ENCODE results near the gene KRT82.

The KRT82 gene

DNA sequence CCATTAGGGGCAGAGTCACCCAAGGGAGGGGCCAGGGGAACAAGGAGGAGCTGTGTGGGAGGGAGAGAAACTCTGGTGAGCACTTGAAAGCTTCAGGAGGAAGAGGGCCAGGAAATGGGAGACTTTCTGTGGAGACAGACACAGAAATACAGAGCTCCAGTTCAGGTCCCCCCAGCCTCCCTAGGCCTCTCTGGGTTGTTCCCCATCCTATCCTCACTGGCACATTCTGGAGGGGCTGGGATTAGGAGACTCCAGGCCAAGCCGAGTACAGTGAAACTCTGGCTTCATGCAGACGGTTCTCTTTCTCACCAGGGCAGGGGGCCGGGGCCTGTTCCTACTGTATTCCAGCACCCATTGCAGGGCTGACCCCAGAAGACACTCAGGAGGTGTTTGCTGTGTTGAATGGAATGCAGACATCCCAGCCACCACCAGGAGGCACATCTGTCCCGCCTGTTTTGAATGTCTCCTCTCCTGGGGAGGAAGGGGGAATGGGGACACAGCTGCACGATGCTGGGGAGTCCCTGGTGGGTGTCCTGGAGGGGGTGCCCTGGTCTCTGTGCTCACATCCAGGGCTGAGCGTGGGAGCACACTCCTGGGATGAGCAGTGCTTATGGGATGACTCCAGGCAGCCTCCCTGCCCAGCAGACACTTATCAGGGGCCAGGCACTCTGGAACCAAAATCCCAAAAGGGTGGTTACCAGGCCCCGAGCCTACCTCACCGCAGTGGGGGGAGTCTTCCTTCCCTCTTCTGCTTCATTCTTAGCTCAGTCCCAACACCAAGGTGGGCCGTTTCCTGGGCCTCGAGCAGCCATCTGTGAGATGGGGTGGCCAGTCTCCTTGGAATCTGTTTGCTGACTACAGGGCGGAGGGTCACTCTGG, 15.2 kb downstream of the KRT82 start:
- no peak for TF ChIP-seq ZFX (IDR thresholded peaks at IDR 0.05; ENCODE audit: borderline replicate concordance)
- TF ChIP-seq, protein P1, sequence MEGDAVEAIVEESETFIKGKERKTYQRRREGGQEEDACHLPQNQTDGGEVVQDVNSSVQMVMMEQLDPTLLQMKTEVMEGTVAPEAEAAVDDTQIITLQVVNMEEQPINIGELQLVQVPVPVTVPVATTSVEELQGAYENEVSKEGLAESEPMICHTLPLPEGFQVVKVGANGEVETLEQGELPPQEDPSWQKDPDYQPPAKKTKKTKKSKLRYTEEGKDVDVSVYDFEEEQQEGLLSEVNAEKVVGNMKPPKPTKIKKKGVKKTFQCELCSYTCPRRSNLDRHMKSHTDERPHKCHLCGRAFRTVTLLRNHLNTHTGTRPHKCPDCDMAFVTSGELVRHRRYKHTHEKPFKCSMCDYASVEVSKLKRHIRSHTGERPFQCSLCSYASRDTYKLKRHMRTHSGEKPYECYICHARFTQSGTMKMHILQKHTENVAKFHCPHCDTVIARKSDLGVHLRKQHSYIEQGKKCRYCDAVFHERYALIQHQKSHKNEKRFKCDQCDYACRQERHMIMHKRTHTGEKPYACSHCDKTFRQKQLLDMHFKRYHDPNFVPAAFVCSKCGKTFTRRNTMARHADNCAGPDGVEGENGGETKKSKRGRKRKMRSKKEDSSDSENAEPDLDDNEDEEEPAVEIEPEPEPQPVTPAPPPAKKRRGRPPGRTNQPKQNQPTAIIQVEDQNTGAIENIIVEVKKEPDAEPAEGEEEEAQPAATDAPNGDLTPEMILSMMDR (IDR thresholded peaks at IDR 0.05) = peak; percentile 66
- H3K27ac ChIP-seq = no peak overlapping the region

- no peak for TF ChIP-seq ZFX (IDR thresholded peaks at IDR 0.05; ENCODE audit: borderline replicate concordance)
- TF ChIP-seq, protein P1 (IDR thresholded peaks at IDR 0.05) = no peak
- no peak overlapping the region for H3K27ac ChIP-seq
Observed at GRCh38 chr12:52389313-52390207, 16.6 kb downstream of the KRT82 start.

DNA sequence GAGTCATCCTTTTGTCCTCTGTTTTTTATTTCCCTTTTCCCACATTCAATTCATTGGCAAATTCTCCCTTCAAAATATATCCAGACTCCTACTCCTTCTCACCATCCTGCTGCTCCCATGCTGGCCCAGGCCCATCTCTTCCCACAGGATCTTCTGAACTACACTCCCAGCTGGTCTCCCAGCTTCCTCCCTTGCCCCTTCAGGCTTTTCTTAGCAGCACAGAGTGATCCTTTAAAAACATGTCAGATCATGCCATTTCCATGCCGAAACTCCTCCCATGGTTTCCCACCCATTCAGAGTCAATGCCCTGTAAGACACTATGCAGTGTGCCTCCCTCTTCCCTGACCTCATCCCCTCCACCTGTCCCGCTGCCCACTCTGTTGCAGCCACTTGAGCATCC, 18.3 kb downstream of the KRT82 start:
- TF ChIP-seq, protein P1 (IDR thresholded peaks at IDR 0.05) = no peak
- TF ChIP-seq ZFX (IDR thresholded peaks at IDR 0.05; ENCODE audit: borderline replicate concordance) = no peak

DNA sequence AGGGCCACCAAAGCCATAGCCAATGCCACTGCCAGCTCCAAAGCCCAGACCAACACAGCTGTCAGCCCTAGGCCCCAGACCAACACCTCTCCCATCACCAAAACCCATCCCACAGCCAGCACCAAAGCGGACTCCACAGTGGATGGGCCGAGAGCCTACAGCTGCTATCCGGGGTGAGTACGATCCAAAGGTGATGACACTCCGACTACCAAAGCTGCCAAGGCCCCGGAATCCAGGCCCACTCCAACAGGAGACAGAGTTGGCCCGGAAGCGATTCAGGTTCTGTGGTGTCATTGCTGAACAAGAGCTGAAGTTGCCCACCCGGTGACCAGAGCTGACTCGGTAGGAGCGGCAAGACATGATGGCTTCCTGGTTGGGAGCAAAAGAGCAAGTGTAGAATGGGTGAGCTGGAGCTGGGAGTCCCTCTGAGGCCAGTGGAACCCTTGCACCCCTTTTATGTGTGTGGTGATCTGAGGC, 20.9 kb downstream of the KRT82 start, which contains the start of gene KRT84:
Gene KRT84 (minus strand): TSS at position 427 of the 477 bp plus-strand sequence. CDS start 67 bp downstream, at position 360.
- H3K27ac ChIP-seq = no peak within 1 kb of the TSS
- TF ChIP-seq ZFX (IDR thresholded peaks at IDR 0.05; ENCODE audit: borderline replicate concordance) = no peak
- TF ChIP-seq, protein P1 (IDR thresholded peaks at IDR 0.05) = no peak

More for the DNA sequence above, 18.3 kb downstream of the KRT82 start:
- H3K27ac ChIP-seq = no peak overlapping the region

DNA sequence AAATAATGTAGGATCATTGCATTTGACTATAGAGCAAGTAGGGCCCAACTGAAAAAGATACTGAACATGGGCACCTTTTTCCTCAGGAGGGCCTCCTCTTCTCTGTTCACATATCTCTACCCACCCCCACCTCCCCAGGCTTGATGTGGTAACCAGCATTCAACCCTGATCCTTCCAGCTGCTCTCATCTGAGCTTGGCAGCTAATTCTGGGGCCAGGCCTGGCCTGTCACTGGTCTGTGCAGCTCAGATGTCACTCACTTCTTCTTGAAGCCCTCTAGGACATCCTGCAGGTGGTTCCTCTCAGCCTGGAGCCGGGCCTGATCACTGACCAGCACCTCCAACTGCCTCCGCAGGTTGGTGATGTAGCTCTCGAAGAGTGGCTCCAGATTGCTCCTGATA, 22.8 kb downstream of the KRT82 start:
- no peak for TF ChIP-seq ZFX (IDR thresholded peaks at IDR 0.05; ENCODE audit: borderline replicate concordance)
- TF ChIP-seq, protein P1 (IDR thresholded peaks at IDR 0.05) = no peak

DNA sequence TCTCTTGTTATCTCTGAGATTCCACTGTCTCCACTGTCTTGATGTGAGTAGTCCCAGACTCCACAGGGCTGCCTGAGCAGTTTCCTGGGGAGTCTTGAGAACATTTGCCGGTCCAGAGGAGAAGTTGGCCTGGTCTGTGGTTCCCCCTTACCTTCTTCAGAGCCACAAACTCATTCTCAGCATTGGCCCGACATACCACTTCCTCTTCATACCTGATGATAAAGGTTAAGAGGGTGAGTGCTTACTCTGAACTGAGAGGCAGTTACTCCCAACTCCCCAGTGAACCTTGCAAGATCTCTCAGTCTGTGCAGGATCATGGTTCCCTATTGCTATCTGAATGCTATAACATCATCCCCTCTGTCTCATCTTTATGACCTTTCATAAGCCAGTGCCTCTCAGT, 23.3 kb downstream of the KRT82 start:
- TF ChIP-seq, protein P1 (IDR thresholded peaks at IDR 0.05) = no peak
- no peak for TF ChIP-seq ZFX (IDR thresholded peaks at IDR 0.05; ENCODE audit: borderline replicate concordance)
- no peak overlapping the region for H3K27ac ChIP-seq

More for the DNA sequence above, 22.8 kb downstream of the KRT82 start:
- no peak overlapping the region for H3K27ac ChIP-seq

All from 22Rv1 (cell line).